GM19455 (cell line): ENCODE results near the gene CFAP74.

Experiments used
- ATAC-seq: cut with Tn5 transposase; IDR thresholded peaks from one replicate; pipeline ENCODE4 v1.9.1; 2021; ENCODE audit not compliant: unreplicated experiment

The CFAP74 gene

GRCh38 chr1:1971017-1971416, 32.6 kb downstream of the CFAP74 start:
- ATAC-seq: no peak

GRCh38 chr1:1969953-1970716, 33.5 kb downstream of the CFAP74 start:
- ATAC-seq: no peak

GRCh38 chr1:1969505-1969900, 34.1 kb downstream of the CFAP74 start:
- ATAC-seq: no peak

GRCh38 chr1:1968767-1969504, 34.6 kb downstream of the CFAP74 start:
- no peak for ATAC-seq

GRCh38 chr1:1967879-1968278, 35.7 kb downstream of the CFAP74 start:
- ATAC-seq: no peak

- ATAC-seq: no peak
Observed at GRCh38 chr1:1967151-1967550, 36.4 kb downstream of the CFAP74 start.

- ATAC-seq: no peak
Observed at GRCh38 chr1:1966071-1966740, 37.4 kb downstream of the CFAP74 start.

- no peak for ATAC-seq
Observed at GRCh38 chr1:1965546-1965945, 38.0 kb downstream of the CFAP74 start.

GRCh38 chr1:1964811-1965210, 38.8 kb downstream of the CFAP74 start:
- no peak for ATAC-seq

GRCh38 chr1:1963570-1963969, 40.0 kb downstream of the CFAP74 start:
- no peak for ATAC-seq

GRCh38 chr1:1962752-1963151, 40.8 kb downstream of the CFAP74 start:
- ATAC-seq: no peak

- ATAC-seq: no peak
Observed at GRCh38 chr1:1960480-1961196, 42.9 kb downstream of the CFAP74 start.

GRCh38 chr1:1959840-1960479, 43.6 kb downstream of the CFAP74 start:
- no peak for ATAC-seq

GRCh38 chr1:1959459-1959839, 44.1 kb downstream of the CFAP74 start:
- no peak for ATAC-seq

- no peak for ATAC-seq
Observed at GRCh38 chr1:1958071-1958541, 45.5 kb downstream of the CFAP74 start.

- ATAC-seq: no peak
Observed at GRCh38 chr1:1957533-1957961, 46.0 kb downstream of the CFAP74 start.

- ATAC-seq: no peak
Observed at GRCh38 chr1:1956586-1957532, 46.7 kb downstream of the CFAP74 start.

GRCh38 chr1:1956101-1956500, 47.5 kb downstream of the CFAP74 start:
- no peak for ATAC-seq

GRCh38 chr1:1955621-1956094, 47.9 kb downstream of the CFAP74 start:
- no peak for ATAC-seq
